Measurements from ENCODE around the gene GALNT17.

DNA sequence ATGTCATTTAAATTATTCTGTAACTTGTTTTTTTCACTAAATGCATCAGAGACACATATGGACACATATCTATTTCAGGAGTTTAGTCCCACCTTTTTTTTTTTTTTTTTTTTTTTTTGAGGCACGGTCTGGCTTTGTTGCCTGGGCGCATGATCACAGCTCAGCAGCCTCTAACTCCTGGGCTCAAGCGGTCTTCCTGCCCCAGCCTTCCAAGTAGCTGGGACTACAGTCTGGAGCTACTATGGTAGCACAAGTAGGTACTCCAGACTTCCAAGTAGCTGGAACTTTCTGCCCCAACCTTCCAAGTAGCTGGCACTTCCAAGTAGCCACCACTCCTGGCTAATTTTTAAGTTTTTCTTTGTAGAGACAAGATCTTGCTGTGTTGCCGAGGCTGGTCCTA is 407.7 kb downstream of the GALNT17 start:
- TF ChIP-seq, protein P1, sequence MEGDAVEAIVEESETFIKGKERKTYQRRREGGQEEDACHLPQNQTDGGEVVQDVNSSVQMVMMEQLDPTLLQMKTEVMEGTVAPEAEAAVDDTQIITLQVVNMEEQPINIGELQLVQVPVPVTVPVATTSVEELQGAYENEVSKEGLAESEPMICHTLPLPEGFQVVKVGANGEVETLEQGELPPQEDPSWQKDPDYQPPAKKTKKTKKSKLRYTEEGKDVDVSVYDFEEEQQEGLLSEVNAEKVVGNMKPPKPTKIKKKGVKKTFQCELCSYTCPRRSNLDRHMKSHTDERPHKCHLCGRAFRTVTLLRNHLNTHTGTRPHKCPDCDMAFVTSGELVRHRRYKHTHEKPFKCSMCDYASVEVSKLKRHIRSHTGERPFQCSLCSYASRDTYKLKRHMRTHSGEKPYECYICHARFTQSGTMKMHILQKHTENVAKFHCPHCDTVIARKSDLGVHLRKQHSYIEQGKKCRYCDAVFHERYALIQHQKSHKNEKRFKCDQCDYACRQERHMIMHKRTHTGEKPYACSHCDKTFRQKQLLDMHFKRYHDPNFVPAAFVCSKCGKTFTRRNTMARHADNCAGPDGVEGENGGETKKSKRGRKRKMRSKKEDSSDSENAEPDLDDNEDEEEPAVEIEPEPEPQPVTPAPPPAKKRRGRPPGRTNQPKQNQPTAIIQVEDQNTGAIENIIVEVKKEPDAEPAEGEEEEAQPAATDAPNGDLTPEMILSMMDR (IDR thresholded peaks at IDR 0.05), result no peak
- TF ChIP-seq POLR2A (IDR thresholded peaks at IDR 0.05), result no peak

Measured in uterus (tissue), 2 donors.